Nasal cavity respiratory epithelium epithelial cell of viscerocranial mucosa (primary cell): Measurements from ENCODE around the gene PRR14. TPM values are rescaled to one million over a fixed set of nuclear protein-coding genes. Genes with fewer than 3 reads are reported as not detected.

Experiments
- total RNA-seq: library from RNA; depleted of rRNA; stranded (reverse); fragments of >200 nt; gene quantifications from 2 replicates; pipeline ENCODE4 v1.2.3, GENCODE V29; 2014

The PRR14 gene
- 7.9 and 10.5 TPM in 2 replicates for total RNA-seq

DNA sequence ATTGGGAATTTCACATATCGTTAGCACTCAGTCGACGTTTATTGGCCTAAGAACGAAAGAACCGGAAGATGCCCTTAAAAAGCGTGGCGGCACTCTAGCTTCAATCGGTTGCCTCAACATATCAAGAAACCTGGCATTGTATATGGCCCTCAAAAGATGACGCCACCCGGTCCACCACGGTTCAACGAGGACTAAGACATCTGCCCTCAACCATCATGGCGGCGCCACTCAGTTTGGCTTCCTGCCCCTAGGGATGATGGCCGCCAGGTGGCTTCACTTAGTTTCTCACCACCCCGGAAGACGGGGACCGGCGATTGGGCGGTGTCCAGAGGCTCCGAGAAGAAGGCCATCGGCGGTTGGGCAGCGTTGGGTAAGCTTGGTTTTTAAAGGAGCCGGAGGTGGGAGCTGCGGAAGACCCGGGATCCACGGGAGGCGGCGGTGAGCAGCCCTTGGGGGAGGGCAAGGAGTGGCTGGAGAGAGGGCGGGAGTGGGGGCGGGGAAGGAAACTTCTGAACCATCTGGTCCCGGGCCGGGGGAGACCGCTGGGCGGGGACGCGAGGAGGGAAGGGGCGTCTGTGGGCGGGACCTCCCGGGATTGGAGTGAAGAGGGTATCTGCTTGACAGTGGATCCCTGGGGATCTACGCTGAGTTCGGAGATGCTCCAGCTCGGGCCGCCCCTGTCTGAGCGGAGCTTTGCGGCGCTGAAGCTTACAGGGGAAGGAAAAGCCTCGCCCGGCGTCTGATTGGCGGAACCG lies at the start of gene PRR14:
TSS of gene PRR14 (plus strand) at position 592 of the 755 bp plus-strand sequence. CDS start 686 bp downstream, outside the sequence.

DNA sequence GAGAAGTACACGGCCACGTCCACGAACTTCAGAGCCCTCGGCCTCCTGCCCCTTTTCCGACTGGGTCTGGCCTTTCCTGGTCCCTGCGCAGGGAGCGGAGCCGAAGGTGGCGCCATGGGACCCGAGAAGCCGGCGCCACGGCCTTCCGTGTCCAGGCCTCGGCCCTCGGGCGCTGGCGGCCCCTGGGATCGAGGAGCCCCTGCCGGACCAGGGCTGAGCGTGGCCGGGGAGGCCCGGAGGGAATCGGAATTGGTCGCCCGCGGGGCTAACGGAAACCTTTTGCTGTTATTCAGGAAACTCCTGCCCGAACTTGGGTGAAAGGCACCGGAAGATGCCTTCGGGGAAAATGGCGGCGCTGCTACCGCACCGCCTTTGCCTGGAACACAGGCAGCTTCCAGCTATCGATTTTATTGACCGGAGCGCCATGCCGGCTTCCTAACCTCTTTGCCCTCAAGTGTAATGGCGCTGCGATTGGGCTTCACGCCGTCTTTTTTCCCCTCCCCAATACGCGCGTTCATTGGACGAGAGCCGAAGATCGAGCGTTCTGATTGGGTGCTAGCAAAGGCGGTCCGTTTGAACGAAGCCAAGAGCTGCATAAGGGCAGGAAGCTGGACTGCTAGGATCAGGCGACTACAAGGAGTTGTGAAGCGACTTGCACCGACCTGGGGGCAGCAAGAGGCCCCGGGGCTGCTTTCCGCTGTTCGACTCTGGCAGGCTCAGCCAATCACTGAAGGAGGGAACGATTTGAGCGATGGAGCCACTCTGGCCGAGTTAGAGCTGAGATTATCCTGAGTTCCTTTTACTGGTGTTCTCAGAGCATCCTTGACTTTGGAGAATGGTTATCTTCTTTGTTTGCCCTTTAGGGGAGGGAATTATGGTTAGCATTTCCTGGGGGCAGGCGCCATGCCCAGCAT lies 40.6 kb upstream of the PRR14 start, which contains the start of gene ZNF689:
TSS of gene ZNF689 (minus strand) at position 464 of the 914 bp plus-strand sequence. CDS start at position 116, 348 bp downstream.

DNA sequence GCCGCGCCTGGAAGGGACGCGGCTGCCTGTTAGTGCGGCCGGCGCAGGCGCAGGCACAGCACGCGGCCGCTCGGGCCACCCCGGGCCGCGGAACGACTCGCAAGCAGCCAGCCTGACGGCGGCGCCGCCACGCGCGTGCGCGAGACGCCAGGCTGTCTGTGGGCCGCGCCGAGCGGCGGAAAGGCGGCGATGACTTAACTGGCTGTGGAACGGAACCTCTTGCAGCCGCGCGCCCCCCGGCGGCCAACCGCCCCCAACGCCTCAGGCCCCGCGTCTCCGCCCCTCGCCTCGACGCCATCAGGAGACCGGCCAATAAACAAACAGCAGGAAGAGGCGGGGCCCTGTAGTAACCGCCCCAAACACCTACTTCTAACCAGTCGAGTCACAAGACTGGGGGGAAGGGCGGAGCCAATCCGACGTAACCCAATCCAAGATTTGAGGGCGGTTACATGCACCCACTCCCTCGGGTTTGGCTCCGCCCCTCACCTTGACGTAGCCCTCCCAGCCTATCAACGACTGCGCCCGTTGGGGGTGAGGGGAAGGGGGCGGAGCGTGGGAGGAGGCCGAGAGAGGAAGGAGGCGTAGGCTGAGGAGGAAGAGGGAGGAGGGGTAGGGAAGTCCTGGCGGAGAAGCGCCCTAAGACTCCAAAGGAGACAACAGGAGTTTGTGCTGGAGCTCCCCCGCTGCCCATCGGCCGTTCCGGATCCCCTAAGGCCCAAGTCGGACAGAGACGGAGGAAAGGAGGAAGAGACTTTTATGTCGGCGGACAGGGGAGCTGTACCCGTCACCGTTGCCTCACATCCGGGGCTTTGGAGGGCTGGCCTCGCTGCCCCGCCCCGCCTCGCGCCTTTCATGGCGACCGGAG lies 7.3 kb downstream of the PRR14 start, which contains the start of gene FBRS:
TSS of gene FBRS (plus strand) at position 566 of the 865 bp plus-strand sequence. CDS start 1,088 bp downstream, outside the sequence.

DNA sequence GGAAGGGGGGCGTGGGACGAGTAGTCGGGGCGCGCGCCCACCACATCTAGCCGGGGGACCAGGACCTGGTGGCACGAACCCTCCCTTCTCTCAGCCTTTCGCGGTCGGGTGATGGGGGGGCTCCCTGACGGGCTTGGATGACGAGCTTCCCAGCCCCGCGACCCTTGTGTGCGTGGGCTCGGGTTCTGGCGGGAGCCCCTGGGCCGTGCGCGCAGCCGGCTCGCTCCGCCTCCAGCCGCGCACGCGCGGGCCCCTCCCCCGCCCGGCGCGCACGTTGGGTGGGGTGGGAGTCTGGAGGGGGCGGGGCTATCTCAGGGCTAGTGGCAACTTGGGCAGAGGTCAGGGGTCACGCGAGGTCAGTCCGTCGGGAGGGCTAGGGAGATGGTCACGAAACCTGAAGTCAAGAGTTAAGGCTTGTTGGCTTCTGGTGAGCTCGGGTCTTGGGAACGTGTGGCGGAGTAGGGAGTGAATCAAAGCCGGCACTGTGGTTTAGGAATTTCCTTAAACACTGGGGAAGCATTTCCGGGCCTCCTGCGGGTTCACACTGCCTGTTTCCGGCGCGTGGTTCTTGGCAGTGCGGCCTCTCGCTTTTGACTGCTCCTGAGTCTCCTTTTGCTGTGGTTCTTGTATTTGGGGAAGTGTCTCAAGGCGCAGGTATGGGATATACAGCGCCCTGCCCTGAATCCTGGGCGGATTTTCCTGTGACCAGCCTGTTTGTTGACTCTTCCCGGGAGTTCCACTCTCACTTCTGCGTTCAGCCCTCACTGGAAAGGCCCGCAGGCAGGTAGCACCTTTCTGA lies 48.3 kb downstream of the PRR14 start, which contains the start of gene SRCAP:
TSS of gene SRCAP (plus strand) at position 356 of the 799 bp plus-strand sequence. CDS start 1,654 bp downstream, outside the sequence.

Other genes with a start within 250 kb of the PRR14 start
- 6.0 and 8.2 TPM in 2 replicates for gene ZNF771, start 243.4 kb upstream of the PRR14 start, total RNA-seq
- gene DCTPP1, start 220.9 kb upstream of the PRR14 start, total RNA-seq: 15.5 and 25.6 TPM in 2 replicates
- gene SEPHS2, start 205.1 kb upstream of the PRR14 start, total RNA-seq: 34.7 and 43.4 TPM in 2 replicates
- gene ITGAL, start 178.2 kb upstream of the PRR14 start, total RNA-seq: under 0.01 TPM in 1 of 2 replicates, not detected in the other
- gene ZNF768, start 124.4 kb upstream of the PRR14 start, total RNA-seq: 31.5 and 34.2 TPM in 2 replicates
- 5.7 and 6.8 TPM in 2 replicates for gene ZNF747, start 116.1 kb upstream of the PRR14 start, total RNA-seq
- 3.4 and 4.3 TPM in 2 replicates for gene ZNF764, start 92.6 kb upstream of the PRR14 start, total RNA-seq
- gene ZNF688, start 79.2 kb upstream of the PRR14 start, total RNA-seq: 4.8 and 5.5 TPM in 2 replicates
- 4.1 and 8.2 TPM in 2 replicates for gene ZNF785, start 65.3 kb upstream of the PRR14 start, total RNA-seq
- gene ZNF689, start 40.6 kb upstream of the PRR14 start, total RNA-seq: 3.1 and 4.7 TPM in 2 replicates
- gene FBRS, start 7.5 kb downstream of the PRR14 start, total RNA-seq: 14.7 and 20.6 TPM in 2 replicates
- 15.4 and 49.9 TPM in 2 replicates for gene SRCAP, start 48.2 kb downstream of the PRR14 start, total RNA-seq
- 12.0 and 15.7 TPM in 2 replicates for gene PHKG2, start 97.5 kb downstream of the PRR14 start, total RNA-seq
- gene CFAP119, start 111.1 kb downstream of the PRR14 start, total RNA-seq: 0.28 and 0.68 TPM in 2 replicates
- gene RNF40, start 111.4 kb downstream of the PRR14 start, total RNA-seq: 51.6 and 73.9 TPM in 2 replicates
- 6.2 and 12.6 TPM in 2 replicates for gene ZNF629, start 136.2 kb downstream of the PRR14 start, total RNA-seq
- 25.1 and 28.7 TPM in 2 replicates for gene BCL7C, start 243.1 kb downstream of the PRR14 start, total RNA-seq
- 0.68 and 1.2 TPM in 2 replicates for gene CTF1, start 245.7 kb downstream of the PRR14 start, total RNA-seq